Mucosa of descending colon (tissue), 3 donors: ENCODE data around the gene NEBL. TPM values are rescaled to one million over a fixed set of nuclear protein-coding genes. Genes with fewer than 3 reads are reported as not detected.

Source experiments
- ATAC-seq: fragments of 200-7000 bp; cut with Tn5 transposase; one replicate; pipeline ENCODE4 v1.9.1; 2020; ENCODE audit warnings: mild to moderate bottlenecking, moderate library complexity
- DNase-seq, 3 donors: peaks; one replicate each; pipeline ENCODE4 v3.0.0-alpha.2; 2020
- H3K36me3 ChIP-seq: fragments of 200-600 bp; one replicate; pipeline ENCODE4 v1.8.0; 2021; ENCODE audit warnings: low read depth, mild to moderate bottlenecking
- H3K4me1 ChIP-seq: fragments of 200-600 bp; one replicate; pipeline ENCODE4 v1.8.0; 2021; ENCODE audit warnings: low read depth, mild to moderate bottlenecking
- H3K4me3 ChIP-seq: fragments of 200-600 bp; one replicate; pipeline ENCODE4 v1.8.0; 2021; ENCODE audit warnings: mild to moderate bottlenecking
- H3K9me3 ChIP-seq: fragments of 200-600 bp; one replicate; pipeline ENCODE4 v1.8.0; 2021; ENCODE audit warnings: mild to moderate bottlenecking
- CTCF ChIP-seq: fragments of 200-600 bp; IDR thresholded peaks from one replicate; pipeline ENCODE4 v1.8.0; 2022; ENCODE audit warnings: antibody characterized with exemption, mild to moderate bottlenecking
- intact Hi-C, 2 donors: fragments of 100-400 bp; cut with DNase I in 1 of 2; cut with micrococcal nuclease in 1 of 2; formaldehyde crosslinking; loops; one replicate each; pipeline versions ENCODE4 v1.11.0 to v1.11.1; 2022; cut with DNase I, micrococcal nuclease
- total RNA-seq, 3 donors: library from RNA; stranded (reverse); fragmentation: NEBNext Ultra II Directional in 2 of 3; extraction: Animal tissue kit (Norgen Biotek cat#: 25700) in 2 of 3; gene quantifications; one replicate each; pipeline versions ENCODE4 v1.2.1 to v1.2.4, GENCODE V29; 2021 to 2023
- donor health status: DM: no; HTN: no; CAD: no; lungs with moderate emphysema.
- donor health status: DM: no; HTN: no; CAD: no.
- donor health status: DM: no; HTN: yes; CAD: no.

Gene NEBL
- total RNA-seq, 3 donors from 2014 or later: 5.7 to 22.0 (median 14.7) TPM

DNA sequence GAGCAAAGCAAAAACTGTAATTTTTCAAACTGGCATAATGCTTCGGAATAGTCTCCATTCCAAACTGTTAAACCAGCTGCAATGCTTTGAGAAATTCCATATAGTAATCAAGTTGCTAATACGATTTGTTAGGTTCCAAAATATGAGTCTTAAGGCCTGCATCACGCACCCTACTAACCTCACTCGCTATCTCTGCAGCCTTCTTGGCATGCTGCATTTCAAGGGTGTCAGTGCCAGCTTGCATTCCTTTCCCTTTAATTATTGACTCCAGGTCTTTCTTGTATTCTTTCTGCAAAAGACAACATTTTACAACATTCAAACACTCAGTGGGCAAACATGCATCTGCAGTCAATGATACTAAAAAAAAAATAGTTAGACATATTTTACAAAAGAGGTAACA is 61.8 kb downstream of the NEBL start:
- DNase-seq (no peak), ATAC-seq (no peak)
- intact Hi-C loops: no loop called here
- Histone ChIP-seq H3K4me3 (no peak overlapping the region), H3K4me1 (no peaks in the 10 kb centered on the region), H3K36me3 (no peaks in the 10 kb centered on the region), H3K9me3 (no peaks in the 10 kb centered on the region)
- no peak for TF ChIP-seq CTCF

- Histone ChIP-seq H3K4me3 (no peak overlapping the region), H3K36me3 (no peaks in the 10 kb centered on the region), H3K4me1 (no peaks in the 10 kb centered on the region), H3K9me3 (no peaks in the 10 kb centered on the region)
- DNase-seq (no peak), ATAC-seq (no peak)
- TF ChIP-seq CTCF: no peak
- intact Hi-C loops: no loop called here
Measured at GRCh38 chr10:20834825-20835224, 62.3 kb downstream of the NEBL start.

GRCh38 chr10:20822825-20823224 is 74.3 kb downstream of the NEBL start:
- Histone ChIP-seq H3K9me3 (no peaks in the 10 kb centered on the region), H3K4me1 (no peaks in the 10 kb centered on the region), H3K4me3 (no peak overlapping the region), H3K36me3 (no peaks in the 10 kb centered on the region)
- no peak for DNase-seq
- ATAC-seq: no peak
- no peak for TF ChIP-seq CTCF
- intact Hi-C loops: no loop called here

DNA sequence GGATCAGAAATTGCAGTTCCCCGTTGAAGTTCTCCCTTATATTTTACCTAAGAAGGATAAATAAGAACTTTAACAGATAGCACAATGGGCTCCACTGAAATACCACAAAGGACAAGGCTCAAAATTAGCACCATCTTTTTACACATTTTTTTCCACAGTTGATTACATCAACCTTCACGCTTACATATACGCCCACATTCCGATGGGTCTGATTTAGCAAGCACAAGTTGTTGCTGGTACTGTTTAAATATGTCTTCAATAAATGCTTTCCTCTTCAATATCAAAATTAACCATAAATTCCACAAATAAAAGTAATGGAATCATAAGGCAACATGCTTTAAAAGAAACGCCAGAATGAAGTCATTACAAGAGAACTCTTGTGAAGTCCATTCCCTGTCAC is 79.5 kb downstream of the NEBL start:
- DNase-seq: no peak
- no peak for ATAC-seq
- intact Hi-C loops: no loop called here
- H3K4me1 ChIP-seq: no peaks in the 10 kb centered on the region
- no peaks in the 10 kb centered on the region for H3K9me3 ChIP-seq
- no peak for TF ChIP-seq CTCF
- H3K4me3 ChIP-seq: no peak overlapping the region
- no peaks in the 10 kb centered on the region for H3K36me3 ChIP-seq

GRCh38 chr10:20817116-20817515 is 80.0 kb downstream of the NEBL start:
- no peaks in the 10 kb centered on the region for H3K9me3 ChIP-seq
- no peak overlapping the region for H3K4me3 ChIP-seq
- no peaks in the 10 kb centered on the region for H3K36me3 ChIP-seq
- DNase-seq (no peak), ATAC-seq (no peak)
- no peak for TF ChIP-seq CTCF
- intact Hi-C loops: no loop called here
- H3K4me1 ChIP-seq: no peaks in the 10 kb centered on the region

GRCh38 chr10:20814116-20814515 is 83.0 kb downstream of the NEBL start:
- no peaks in the 10 kb centered on the region for H3K9me3 ChIP-seq
- DNase-seq: no peak
- no peak for ATAC-seq
- no peak for TF ChIP-seq CTCF
- H3K4me3 ChIP-seq: no peak overlapping the region
- intact Hi-C loops: no loop called here
- no peaks in the 10 kb centered on the region for H3K36me3 ChIP-seq
- H3K4me1 ChIP-seq: no peaks in the 10 kb centered on the region
